ENCODE measurements around the gene FAM167B. TPM values are rescaled to one million over a fixed set of nuclear protein-coding genes. Genes with fewer than 3 reads are reported as not detected.

Gene FAM167B
- total RNA-seq, 1 donor from 2014 or later = 1.4 TPM

- Mint-ChIP-seq H3K36me3 (ENCODE audit: low read depth, unreplicated experiment) (no peaks in the 10 kb centered on the region), H3K27me3 (ENCODE audit: unreplicated experiment) (peaks cover 10% of the 10 kb centered on the region), H3K4me1 (ENCODE audit: unreplicated experiment) (peaks cover 14% of the 10 kb centered on the region), H3K27ac (ENCODE audit: unreplicated experiment) (peak overlapping the region; percentile 18), H3K9me3 (ENCODE audit: unreplicated experiment) (no peaks in the 10 kb centered on the region), H3K4me3 (ENCODE audit: unreplicated experiment) (peak overlapping the region; percentile 91)
- DNase-seq (ENCODE audit: low spot score) = peak; percentile 28
- no peak for TF ChIP-seq CTCF (IDR thresholded peaks at IDR 0.05; ENCODE audit: unreplicated experiment)
Observed at GRCh38 chr1:32242341-32242851, 4.6 kb upstream of the FAM167B start.

GRCh38 chr1:32247452-32247851 is 430 bp downstream of the FAM167B start:
- Mint-ChIP-seq H3K9me3 (ENCODE audit: unreplicated experiment) (no peaks in the 10 kb centered on the region), H3K27ac (ENCODE audit: unreplicated experiment) (no peak overlapping the region), H3K4me1 (ENCODE audit: unreplicated experiment) (peaks cover 48% of the 10 kb centered on the region), H3K36me3 (ENCODE audit: low read depth, unreplicated experiment) (peaks cover 5% of the 10 kb centered on the region), H3K27me3 (ENCODE audit: unreplicated experiment) (peaks cover 17% of the 10 kb centered on the region), H3K4me3 (ENCODE audit: unreplicated experiment) (no peak overlapping the region)
- no peak for TF ChIP-seq CTCF (IDR thresholded peaks at IDR 0.05; ENCODE audit: unreplicated experiment)
- DNase-seq (ENCODE audit: low spot score) = no peak

- peak overlapping the region; percentile 51 for H3K4me3 Mint-ChIP-seq (ENCODE audit: unreplicated experiment)
- H3K4me1 Mint-ChIP-seq (ENCODE audit: unreplicated experiment) = peaks cover 48% of the 10 kb centered on the region
- peak overlapping the region; percentile 83 for H3K27ac Mint-ChIP-seq (ENCODE audit: unreplicated experiment)
- peaks cover 18% of the 10 kb centered on the region for H3K27me3 Mint-ChIP-seq (ENCODE audit: unreplicated experiment)
- TF ChIP-seq CTCF (IDR thresholded peaks at IDR 0.05; ENCODE audit: unreplicated experiment) = peak; percentile 90
- H3K36me3 Mint-ChIP-seq (ENCODE audit: low read depth, unreplicated experiment) = peaks cover 5% of the 10 kb centered on the region
- H3K9me3 Mint-ChIP-seq (ENCODE audit: unreplicated experiment) = no peaks in the 10 kb centered on the region
- DNase-seq (ENCODE audit: low spot score) = peak; percentile 87
Observed at GRCh38 chr1:32247983-32248889, 1.2 kb downstream of the FAM167B start.

- peak; percentile 57 for DNase-seq (ENCODE audit: low spot score)
- Mint-ChIP-seq H3K27me3 (ENCODE audit: unreplicated experiment) (peaks cover 18% of the 10 kb centered on the region), H3K36me3 (ENCODE audit: low read depth, unreplicated experiment) (peaks cover 5% of the 10 kb centered on the region), H3K4me3 (ENCODE audit: unreplicated experiment) (peak overlapping the region; percentile 72), H3K27ac (ENCODE audit: unreplicated experiment) (peak overlapping the region; percentile 97), H3K9me3 (ENCODE audit: unreplicated experiment) (no peaks in the 10 kb centered on the region), H3K4me1 (ENCODE audit: unreplicated experiment) (peaks cover 51% of the 10 kb centered on the region)
- TF ChIP-seq CTCF (IDR thresholded peaks at IDR 0.05; ENCODE audit: unreplicated experiment) = no peak
Observed at GRCh38 chr1:32249831-32250525, 3.0 kb downstream of the FAM167B start.

All from endothelial cell (in vitro differentiated cells).